DMS53 treated with DMSO at 0.1 percent for 48 hours (cell line): ENCODE data around the gene NASP.

Source experiments
- DNase-seq: peaks from one replicate; lab custom pipeline; 2025; ENCODE audit not compliant: unreplicated experiment; lab: John Stamatoyannopoulos, UW

The NASP gene

DNA sequence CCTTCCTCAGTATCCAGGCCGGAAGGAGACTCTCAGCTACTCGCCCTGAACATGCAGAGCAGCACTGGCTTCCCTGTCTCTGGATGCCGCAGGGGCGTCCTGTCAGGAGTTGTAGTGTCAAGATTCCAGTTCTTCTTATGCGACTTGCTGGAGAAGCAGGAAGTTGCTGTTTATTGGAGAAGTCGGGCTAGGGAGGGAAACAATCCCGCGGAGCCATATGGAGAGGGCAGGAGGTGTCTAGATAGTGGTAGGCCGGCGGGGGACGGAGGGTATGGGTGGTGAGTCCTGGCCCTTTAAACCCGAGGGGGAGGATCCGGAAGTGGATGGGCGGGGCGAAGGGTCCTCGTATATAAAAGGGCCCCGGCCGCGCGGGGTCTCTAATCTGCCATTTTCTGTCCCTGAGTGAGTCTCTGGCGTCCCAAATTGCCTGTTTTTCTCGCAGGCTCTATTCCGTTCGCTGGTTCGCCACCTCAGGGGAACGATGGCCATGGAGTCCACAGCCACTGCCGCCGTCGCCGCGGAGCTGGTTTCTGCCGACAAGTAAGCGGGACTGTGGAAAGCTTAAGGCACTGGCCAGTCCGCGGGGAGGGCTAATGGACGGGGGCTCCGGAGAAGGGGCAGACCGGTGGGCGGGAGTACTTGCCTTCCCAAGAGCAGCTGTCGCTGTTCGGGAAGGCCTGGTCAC is at the start of gene NASP:
NASP (plus strand) TSS at position 376 of the 685 bp plus-strand sequence; CDS start at position 482, 106 bp downstream.
- peak; percentile 86 for DNase-seq

DNA sequence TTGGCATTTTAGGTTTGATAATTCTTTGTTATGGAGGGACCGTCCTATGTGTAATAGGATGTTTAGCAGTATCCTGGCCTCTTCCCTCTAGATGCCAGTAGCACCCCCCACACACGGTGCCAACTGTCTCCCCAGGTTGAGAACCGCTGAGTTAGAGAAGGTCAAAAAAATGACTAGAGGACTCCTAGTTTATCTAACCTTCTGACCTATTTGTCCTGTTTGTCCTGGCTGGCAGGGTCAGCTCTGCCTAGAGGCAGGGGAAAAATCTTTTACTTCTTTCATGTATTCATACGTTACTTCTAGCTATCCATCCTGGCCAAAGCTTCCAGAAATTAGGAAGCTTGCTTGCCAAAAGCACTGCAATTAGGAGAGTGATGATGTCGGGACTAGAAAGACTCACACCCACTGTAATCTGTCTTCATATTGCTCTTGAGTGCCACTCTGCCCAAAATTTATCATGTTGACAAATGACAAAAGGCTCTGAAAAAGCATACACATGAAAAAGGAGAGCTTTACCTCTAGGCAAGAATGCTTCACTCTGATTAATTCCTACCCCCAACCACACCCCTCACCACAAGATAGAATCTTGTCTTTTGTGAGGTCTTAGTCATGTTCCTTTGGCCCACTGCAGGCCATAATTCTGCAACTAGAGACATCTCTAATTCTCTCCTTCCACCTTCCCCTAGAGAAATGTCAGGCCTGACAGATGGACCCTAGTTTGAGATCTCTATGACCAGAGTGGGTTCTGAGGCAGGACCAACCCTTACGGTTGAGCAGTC is 47.7 kb upstream of the NASP start:
- DNase-seq: no peak

DNA sequence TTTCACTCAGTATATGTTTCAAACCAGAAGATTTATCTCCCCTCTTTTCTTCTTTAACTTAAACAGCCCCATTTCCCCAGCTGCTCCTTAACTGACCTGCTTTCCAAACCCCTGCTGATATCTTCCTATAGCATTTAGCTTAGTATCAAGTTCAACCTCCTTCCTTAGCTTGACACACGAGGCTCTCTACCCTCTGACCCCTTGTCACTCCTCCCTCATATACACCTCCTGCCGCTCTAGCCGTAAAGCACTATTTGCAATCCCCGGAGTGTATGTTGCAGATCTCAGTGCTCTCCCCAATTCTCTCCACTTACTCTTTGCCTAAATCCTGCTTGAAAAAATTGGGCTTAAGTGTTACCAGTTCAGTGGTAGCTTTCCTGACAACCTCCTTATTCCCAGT is 47.0 kb upstream of the NASP start:
- DNase-seq: no peak

- DNase-seq: no peak
Measured at GRCh38 chr1:45541193-45541592, 42.6 kb upstream of the NASP start.

DNA sequence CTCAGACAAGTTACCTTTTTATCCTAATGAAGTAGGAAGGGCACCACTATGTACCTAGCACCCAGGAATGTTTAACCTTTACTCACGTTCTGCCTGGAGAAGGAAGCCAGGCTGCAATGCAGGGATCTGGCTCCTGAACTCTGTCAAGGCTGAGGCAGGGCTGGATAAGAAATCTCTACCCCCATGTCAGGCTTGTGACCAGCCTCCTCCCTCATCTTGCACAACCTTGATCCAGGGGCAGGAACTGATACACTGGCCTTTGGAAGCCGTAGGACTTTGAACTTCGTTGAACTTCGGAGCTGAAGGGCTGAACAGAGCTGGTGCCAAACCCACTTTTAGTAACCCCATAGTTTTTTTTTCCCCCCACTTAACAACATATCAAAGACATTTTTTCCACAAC is 41.2 kb upstream of the NASP start:
- DNase-seq: no peak

DNA sequence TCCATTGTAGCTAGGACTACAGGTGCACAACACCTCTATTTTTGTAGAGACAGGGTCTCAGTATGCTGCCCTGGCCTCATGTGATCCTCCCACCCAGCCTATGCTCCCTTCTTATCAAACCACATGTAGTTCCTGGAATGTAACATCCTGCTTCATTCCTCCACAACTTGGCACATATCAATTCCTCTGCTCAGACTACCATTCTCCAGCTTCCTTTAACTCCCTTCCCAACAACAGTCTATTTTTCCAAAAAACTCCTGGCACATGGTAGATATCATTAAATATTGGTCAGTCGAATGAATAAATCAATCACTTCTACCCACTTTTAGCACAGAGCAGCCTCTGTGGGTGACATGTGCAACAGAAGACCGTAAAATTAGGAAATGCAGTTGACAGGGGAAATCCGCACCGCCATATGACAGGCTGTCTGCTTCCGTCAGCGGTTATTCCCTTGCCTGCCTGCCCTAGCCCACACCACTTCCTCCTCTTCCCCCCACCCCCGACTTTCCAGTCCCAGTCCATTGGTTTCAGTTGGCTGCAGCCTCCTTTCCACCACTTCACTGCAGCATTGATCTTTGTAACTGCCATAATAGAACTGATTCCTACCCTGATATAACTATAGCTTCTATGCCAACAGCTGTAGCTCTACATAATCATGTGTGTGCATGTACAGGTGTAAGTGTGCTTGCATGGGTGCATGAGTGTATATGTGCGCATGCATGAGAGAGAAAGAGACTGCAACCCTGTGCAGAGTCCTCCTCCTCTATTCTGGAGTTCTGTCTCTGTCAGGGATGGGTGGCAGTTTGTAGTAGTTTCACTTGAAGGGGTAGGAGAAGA is 40.0 kb upstream of the NASP start:
- no peak for DNase-seq

DNA sequence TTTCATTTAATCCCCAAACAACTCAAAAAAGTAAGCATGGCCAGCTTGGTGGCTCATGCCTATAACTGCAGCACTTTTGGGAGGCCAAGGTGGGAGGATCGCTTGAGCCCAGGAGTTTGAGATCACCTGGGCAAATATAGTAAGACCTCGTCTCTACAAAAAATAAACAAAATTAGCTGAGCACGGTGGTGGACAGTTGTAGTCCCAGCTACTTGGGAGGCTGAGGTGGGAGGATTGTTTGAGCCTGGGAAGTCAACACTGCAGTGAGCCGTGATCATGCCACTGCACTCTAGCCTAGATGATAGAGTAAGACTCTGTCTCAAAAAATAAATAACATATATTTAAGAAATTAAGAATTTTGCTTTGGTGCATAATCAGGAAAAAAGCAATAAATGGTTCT is 39.3 kb upstream of the NASP start:
- no peak for DNase-seq

- DNase-seq: no peak
Measured at GRCh38 chr1:45545019-45545493, 38.8 kb upstream of the NASP start.

DNA sequence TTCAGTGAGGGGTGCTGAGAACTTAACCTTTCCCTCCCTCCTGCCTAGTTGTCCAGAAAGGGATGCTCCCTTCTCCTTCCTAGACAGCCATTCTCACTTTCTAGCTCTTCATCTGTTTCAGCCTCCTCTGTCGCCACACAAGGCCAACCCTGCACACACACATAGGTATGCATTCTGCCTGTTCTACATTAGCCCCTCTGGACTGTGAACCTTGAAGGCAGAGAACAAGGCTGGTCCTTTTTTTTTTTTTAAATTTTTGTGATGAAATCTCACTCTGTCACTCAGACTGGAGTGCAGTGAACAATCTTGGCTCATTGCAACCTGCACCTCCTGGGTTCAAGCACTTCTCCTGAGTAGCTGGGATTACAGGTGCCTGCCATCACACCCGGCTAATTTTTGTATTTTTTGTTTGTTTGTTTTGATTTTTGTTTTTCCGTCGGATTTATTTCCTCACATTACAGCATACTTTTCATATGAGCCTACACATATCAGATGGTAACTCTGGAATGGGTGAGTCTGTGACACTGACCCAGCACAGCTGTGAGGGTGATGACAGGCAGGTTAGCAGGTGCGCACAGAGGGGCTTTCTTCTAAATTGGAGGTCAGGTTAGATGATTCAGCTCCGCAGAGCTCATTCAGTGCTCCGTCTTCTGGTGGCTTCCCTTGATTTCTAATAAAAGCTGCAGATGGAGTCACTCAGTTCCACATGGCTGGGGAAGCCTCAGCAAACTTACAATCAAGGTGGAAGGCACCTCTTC is 38.1 kb upstream of the NASP start:
- no peak for DNase-seq

GRCh38 chr1:45550401-45551351 is 33.2 kb upstream of the NASP start, which contains the start of gene AKR1A1:
TSS of gene AKR1A1 (plus strand) at chr1:45550826. CDS start at chr1:45561795, 10,969 bp downstream.
- peak; percentile 91 for DNase-seq

GRCh38 chr1:45551684-45552083 is 32.2 kb upstream of the NASP start:
- DNase-seq: no peak

DNA sequence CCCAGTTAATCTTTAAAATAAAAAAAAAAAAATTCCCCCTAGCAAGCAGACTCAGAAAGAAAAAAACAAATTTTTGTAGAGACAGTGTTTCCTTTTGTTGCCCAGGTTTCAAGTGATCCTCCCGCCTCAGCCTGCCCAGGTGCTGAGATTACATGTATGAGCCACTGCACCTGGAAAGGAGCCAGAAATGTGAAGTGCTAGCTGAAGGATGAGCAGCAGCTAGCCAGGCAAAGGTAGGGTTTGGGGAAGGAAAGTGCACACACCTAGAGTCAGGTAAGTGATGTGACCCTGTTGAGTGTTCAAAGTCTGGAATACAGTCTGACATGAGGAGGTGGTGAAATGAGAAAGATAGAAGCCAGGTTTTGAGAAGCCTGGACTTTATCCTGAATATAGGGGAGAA is 31.5 kb upstream of the NASP start:
- peak; percentile 60 for DNase-seq

GRCh38 chr1:45554198-45554597 is 29.6 kb upstream of the NASP start:
- DNase-seq: no peak

DNA sequence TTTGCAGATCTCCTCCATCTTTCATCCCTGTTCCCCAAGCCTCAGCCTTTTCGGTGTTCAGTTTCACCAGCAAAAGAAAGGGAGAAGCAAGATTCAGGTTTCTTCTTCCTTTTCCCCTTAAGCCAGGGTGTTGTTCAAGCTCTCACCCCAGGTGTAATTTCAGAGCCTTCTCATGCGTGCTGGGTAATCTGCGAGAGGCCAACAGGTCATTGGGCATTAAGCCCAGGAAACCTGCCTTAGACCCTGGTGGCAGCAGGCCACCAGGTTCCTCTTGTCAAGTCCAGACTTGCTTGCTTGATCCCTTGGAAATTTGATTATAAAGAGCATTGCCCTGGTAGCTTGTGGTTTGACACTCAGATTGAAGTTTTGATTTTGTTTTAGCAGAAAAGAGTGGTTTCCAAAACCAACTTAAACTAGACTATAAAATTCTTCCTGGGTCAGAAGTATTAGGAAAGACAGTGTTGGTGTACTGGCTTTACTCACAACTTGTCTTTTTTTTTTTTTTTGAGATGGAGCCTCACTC is 26.4 kb upstream of the NASP start:
- no peak for DNase-seq

- no peak for DNase-seq
Measured at GRCh38 chr1:45563843-45564242, 20.0 kb upstream of the NASP start.

DNA sequence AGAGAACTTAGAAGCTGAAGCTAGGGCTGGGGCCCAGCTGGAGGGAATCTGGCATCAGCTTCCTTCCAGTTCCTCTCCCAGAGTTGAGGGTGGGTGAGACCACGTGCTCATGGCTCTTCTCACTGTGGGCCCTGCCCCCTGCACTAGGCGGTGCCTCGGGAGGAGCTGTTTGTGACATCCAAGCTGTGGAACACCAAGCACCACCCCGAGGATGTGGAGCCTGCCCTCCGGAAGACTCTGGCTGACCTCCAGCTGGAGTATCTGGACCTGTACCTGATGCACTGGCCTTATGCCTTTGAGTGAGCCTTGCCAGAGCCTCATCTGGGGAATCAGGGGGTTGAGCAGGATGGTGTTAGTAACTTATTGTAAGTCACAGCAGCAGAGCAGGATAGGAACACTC is 17.1 kb upstream of the NASP start:
- DNase-seq: no peak

GRCh38 chr1:45567911-45568310 is 15.9 kb upstream of the NASP start:
- DNase-seq: no peak

GRCh38 chr1:45568421-45568820 is 15.4 kb upstream of the NASP start:
- no peak for DNase-seq

DNA sequence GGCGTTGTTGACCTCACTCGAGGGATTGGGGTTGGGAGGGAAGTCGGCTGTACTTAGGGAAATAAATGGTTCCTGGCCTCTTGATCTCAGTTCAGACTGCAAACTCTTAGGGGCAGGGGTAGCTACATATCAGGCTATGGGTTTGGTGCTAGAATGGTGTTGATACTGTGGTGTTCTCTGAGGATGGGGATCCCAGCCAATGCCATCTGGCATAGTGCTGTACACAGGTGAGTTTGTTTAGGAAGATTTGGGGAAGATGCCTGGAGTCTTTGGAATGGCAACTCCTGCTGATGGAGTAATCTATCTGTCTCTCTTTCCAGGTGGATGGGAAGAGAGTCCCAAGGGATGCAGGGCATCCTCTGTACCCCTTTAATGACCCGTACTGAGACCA is 14.3 kb upstream of the NASP start:
- DNase-seq: no peak
